ENCODE data around the gene THAP4.

GRCh38 chr2:241545106-241545505 lies 91.9 kb downstream of the THAP4 start:
- no peak for TF ChIP-seq TFDP2 (CRISPR knock-in tag; IDR thresholded peaks at IDR 0.05)
- TF ChIP-seq REST (IDR thresholded peaks at IDR 0.05; ENCODE audit: borderline replicate concordance in 1 of 2, low read depth in 1 of 2, low read length in 2 of 2), result no peak
- TF ChIP-seq POLR2AphosphoS5 (IDR thresholded peaks at IDR 0.05; ENCODE audit: low read depth, low read length), result no peak
- TF ChIP-seq NFYC (CRISPR knock-in tag; IDR thresholded peaks at IDR 0.05), result no peak
- no peak for TF ChIP-seq ZNF740 (CRISPR knock-in tag; IDR thresholded peaks at IDR 0.05)
- no peak for TF ChIP-seq ZNF280B (CRISPR knock-in tag; IDR thresholded peaks at IDR 0.05; ENCODE audit: borderline replicate concordance)
- TF ChIP-seq NR1H2 (CRISPR knock-in tag; IDR thresholded peaks at IDR 0.05; ENCODE audit: borderline replicate concordance, low read depth), result no peak
- no peak for TF ChIP-seq ZFP36 (IDR thresholded peaks at IDR 0.05; ENCODE audit: borderline replicate concordance, low read depth, low read length, partially characterized antibody)
